Upper lobe of left lung (tissue), 4 donors: ENCODE data around the gene HMX3.

ENCODE experiments used
- CTCF ChIP-seq, 6 experiments: fragments of 450-650 bp in 4 of 6; fragments of 200-600 bp in 2 of 6; sonication (generic) in 2 of 6; IDR thresholded peaks; one replicate each; pipeline ENCODE4 v1.5.1; 2016 to 2019; ENCODE audit warnings: antibody characterized with exemption in 6 of 6
- EP300 ChIP-seq, 4 donors: sonication (generic); formaldehyde crosslinking; IDR thresholded peaks; one replicate each; pipeline ENCODE4 v1.5.1; 2017; ENCODE audit warnings: antibody characterized with exemption in 4 of 4, control low read depth in 2 of 4
- POLR2A ChIP-seq, 4 donors: fragments of 450-650 bp; IDR thresholded peaks; one replicate each; pipeline ENCODE4 v1.5.1; 2016 to 2017; ENCODE audit warnings: antibody characterized with exemption in 4 of 4, mild to moderate bottlenecking in 2 of 4
- POLR2AphosphoS5 ChIP-seq, 2 donors: sonication (generic); formaldehyde crosslinking; IDR thresholded peaks; one replicate each; pipeline ENCODE4 v1.5.1; 2017; ENCODE audit warnings: antibody characterized with exemption in 2 of 2

GRCh38 chr10:123143162-123143824, 7.5 kb downstream of the HMX3 start:
- no peak for TF ChIP-seq CTCF (IDR thresholded peaks at IDR 0.05)
- TF ChIP-seq POLR2A (IDR thresholded peaks at IDR 0.05), result no peak
- TF ChIP-seq POLR2AphosphoS5 (IDR thresholded peaks at IDR 0.05), result no peak
- TF ChIP-seq EP300 (IDR thresholded peaks at IDR 0.05), result no peak
